KOPT-K1 (cell line): ENCODE results near the gene B3GAT3.
"Not testable (repeated sequence)": the region's sequence is repeated elsewhere in the genome, so short reads cannot be mapped to it uniquely, and the experiment has no call there.

ENCODE experiments used
- H3K27ac ChIP-seq: fragments of 200-600 bp; sonication (generic); 2 replicates; pipeline ENCODE4 v1.5.1; 2016; ENCODE audit warnings: antibody characterized with exemption, mild to moderate bottlenecking, low read depth, low read length; ENCODE audit not compliant: poor library complexity, severe bottlenecking
- H3K36me3 ChIP-seq: fragments of 200-600 bp; sonication (generic); 2 replicates; pipeline ENCODE4 v1.5.1; 2017; ENCODE audit warnings: antibody characterized with exemption, mild to moderate bottlenecking, low read length, moderate library complexity; ENCODE audit not compliant: insufficient read depth
- H3K9me3 ChIP-seq: fragments of 200-600 bp; sonication (generic); 2 replicates; pipeline ENCODE4 v1.5.1; 2017; ENCODE audit warnings: antibody characterized with exemption, low read length, mild to moderate bottlenecking; ENCODE audit not compliant: insufficient read depth, poor library complexity, severe bottlenecking

B3GAT3 gene

DNA sequence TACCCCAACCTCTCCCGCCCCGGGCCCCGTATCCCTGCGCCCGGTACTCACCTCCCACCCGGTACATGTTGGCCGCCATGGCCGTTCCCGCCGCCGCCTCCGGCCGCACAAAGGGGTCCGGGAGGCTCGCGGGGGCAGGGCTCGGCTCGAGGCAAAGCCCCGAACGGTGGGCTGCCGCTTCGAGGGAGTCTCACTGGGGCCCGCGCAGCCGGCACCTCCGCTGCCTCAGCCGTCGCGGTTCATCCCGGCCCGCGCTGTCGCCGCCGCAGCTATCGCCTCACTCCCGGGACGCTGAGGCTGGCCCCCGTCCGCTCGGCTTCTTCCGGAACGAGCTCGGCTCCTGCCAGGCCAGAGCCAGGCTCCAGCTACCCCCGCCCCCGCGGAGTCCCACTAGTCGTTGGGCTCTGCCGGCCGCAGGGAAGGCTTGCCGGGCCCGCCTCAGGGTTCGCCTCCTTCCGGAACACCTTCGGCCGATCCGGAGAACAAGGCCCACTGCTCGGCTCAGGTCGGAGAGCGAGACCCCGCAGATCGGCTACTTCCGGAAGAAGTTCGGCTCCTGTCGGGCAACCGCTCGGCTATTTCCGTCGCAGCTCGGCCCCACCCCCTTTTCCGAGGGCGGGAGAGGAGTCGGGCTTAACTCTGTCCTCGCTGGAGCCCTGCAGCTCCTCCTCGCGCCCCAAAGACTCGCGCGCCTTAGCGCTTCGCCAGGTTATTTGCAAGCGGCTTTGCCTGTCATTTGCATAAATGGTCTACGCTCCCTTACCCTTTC is 20.2 kb downstream of the B3GAT3 start, which contains the start of gene MTA2:
TSS of gene MTA2 (minus strand) at position 494 of the 769 bp plus-strand sequence. CDS start at position 79, 415 bp downstream.
- Histone ChIP-seq H3K27ac (peak within 1 kb of the TSS; percentile 95), H3K36me3 (peaks cover 50% of the 10 kb centered on the region), H3K9me3 (no peaks in the 10 kb centered on the region)

DNA sequence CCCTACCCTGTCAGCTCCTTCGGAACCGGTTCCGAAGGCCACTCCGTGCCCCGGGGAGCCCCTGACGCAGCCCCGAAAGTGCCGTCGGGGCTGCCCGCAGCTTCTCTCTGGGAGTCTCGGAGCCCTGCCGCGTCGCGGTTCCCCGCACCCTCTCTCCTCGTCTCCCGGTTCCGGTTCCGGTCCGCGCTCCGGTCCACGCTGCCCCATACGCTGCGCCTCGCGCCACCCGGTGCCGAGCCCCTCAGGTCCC is 20.7 kb downstream of the B3GAT3 start:
- H3K27ac ChIP-seq = peak overlapping the region; percentile 95
- peaks cover 50% of the 10 kb centered on the region for H3K36me3 ChIP-seq
- no peaks in the 10 kb centered on the region for H3K9me3 ChIP-seq

DNA sequence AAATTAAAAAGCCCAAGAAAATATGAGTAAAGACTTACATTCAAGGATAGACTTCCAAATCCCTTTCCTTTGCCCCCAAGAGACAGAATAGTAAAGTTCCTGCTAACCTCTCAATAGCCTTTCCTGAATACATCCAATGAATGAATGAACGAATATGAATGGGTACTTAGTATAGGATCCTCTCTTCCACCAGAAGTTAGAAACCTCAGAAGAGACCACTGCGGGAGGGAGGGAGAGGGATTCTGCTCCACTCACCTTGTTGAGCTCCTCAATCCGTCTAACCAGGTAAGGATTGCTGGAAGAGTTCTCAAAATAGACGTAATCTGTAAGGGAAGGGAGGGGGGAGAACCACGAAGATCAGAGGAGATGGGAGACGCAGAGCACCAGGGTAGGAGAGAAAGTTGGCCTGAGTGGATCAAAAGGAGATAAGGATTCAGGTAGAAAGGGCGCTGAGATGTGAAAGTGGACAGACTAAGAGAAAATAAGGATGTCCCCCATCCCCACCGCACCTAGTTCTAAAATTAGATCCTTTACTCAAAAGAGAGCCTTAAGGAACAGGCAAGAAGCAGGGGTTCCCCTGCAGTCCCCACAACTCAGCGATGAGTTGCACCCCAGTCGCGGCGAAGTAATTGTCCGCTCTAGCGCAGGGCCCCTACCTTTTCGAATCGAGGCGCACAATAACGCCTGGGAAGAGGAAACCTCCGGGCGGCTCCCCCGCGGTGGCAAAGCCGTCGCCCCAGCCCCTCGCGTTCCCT is 21.2 kb downstream of the B3GAT3 start:
- Histone ChIP-seq H3K36me3 (peaks cover 50% of the 10 kb centered on the region), H3K27ac (peak overlapping the region; percentile 95), H3K9me3 (no peaks in the 10 kb centered on the region)

DNA sequence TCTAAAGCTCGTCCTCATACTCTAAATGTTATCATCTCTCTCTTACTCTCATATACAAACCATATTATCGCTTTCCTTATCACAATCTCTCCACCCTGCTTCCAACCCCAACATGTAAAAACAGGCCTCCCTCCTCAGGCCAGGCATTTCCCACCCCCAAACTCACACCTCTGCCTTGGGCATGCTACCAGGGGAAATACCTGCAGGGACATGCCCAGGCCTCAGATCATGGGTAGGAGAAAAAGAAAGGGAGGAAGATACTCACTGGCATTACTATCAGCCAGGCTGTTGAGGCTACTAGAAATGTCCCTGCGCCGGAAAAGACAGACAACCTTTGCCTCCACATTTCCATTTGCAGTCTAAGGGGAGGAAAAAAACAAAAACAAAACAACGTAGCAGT is 21.9 kb downstream of the B3GAT3 start:
- peak overlapping the region; percentile 95 for H3K27ac ChIP-seq
- H3K36me3 ChIP-seq = peaks cover 50% of the 10 kb centered on the region

DNA sequence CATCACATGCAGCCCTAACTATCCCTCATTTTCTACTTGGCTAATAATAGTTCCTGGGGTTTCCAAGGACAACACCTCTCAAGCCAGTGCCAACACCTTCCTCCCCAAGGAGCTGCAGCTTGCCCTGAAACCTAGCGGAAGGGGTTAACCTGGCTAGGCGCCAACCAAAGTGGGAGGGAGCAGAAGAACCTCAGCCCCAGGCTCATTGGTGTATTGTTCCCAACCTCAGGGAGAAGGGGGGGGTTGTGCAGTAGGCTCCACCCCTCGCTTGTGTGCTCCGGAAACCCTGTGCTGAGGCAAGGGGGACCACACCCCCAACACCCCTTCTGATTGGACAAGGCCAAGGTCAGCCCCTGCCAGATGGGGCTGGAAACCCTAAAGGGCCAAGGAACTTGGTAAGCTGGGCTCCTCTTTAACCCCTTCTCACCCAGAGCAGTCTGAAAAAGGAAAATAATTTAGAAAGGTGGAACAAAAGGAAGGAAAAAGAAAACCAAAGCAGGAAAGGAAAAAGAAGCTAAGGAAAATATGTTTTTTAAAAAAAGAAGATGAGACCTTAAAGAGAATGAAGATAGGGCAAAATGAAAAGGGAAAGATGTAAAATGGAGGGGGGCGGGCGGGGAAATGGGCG is 22.6 kb downstream of the B3GAT3 start:
- Histone ChIP-seq H3K36me3 (peaks cover 55% of the 10 kb centered on the region), H3K27ac (peak overlapping the region; percentile 95)

More for the DNA sequence above, 21.9 kb downstream of the B3GAT3 start:
- H3K9me3 ChIP-seq = no peaks in the 10 kb centered on the region

DNA sequence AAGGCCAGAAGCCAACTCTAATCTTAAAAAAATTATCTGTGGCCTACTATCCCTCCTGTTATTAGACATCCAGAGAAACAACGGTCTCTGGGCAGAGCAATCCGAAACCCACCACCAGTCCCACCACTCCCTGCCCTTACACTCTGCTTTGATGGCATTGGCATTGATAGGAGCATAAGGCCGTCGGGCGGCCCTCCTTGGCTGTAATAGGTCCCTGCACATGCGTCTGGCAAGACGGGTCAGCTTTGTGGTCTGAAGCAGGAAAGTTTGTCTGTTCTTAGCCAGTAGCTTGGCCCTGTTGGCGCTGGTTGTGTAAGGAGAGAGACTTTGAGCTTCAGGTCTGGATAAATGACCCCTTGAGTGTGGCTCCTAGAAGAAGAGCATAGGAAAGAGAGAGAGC is 26.7 kb downstream of the B3GAT3 start:
- Histone ChIP-seq H3K27ac (no peak overlapping the region), H3K36me3 (peaks cover 66% of the 10 kb centered on the region), H3K9me3 (no peaks in the 10 kb centered on the region)

More for the DNA sequence above, 22.6 kb downstream of the B3GAT3 start:
- H3K9me3 ChIP-seq = no peaks in the 10 kb centered on the region

DNA sequence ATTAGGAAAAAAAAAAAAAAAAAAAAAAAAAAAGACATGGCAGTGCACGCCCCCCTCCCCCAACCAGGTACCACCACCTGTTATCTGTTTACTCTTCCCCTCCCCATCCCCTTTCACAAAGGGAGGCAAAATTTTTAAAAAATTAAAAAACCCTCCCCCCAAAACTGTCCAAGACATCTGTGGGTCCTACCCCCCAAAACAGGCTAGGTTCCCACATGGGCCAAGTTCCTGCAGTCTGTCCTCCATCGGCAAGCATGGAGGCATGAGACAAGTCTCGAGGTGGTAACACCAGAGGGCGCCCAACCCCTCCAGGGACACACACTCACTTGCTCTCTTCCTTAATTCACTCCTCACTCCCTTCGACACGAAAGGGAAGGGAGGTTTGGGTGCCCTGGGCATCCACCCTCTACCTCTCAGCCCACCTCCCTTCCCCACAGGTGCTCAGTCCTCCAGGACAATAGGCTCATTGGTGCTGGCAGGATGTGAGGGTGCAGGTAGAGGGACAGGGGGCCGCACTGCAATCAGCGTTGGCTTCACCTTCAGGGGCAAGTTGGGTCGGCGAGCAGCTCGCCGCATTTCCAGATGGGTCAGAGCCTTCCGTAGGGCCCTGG is 28.2 kb downstream of the B3GAT3 start:
- Histone ChIP-seq H3K9me3 (no peaks in the 10 kb centered on the region), H3K27ac (no peak overlapping the region), H3K36me3 (peaks cover 67% of the 10 kb centered on the region)

DNA sequence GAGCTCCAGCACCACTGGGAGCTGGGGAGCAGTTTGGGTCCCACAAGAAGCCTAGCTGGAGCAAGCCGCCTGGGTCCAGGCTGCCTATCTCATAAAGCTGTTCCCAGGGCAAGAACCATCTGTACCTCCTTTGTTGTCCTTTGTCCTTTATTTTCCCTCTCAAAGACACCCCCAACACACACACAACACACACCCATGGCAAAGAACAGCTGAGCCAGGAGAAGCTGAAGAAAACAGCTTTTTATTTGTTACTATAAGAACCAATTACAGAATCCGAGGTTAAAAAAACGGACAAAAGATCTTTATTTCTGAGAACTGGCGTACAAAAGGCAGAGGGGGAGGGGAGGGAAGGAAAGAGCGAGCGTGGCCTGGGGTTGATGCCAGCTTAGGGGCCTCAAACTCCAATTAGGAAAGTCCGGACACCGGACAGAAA is 28.8 kb downstream of the B3GAT3 start:
- Histone ChIP-seq H3K36me3 (peaks cover 66% of the 10 kb centered on the region), H3K27ac (peak overlapping the region; percentile 82), H3K9me3 (no peaks in the 10 kb centered on the region)

DNA sequence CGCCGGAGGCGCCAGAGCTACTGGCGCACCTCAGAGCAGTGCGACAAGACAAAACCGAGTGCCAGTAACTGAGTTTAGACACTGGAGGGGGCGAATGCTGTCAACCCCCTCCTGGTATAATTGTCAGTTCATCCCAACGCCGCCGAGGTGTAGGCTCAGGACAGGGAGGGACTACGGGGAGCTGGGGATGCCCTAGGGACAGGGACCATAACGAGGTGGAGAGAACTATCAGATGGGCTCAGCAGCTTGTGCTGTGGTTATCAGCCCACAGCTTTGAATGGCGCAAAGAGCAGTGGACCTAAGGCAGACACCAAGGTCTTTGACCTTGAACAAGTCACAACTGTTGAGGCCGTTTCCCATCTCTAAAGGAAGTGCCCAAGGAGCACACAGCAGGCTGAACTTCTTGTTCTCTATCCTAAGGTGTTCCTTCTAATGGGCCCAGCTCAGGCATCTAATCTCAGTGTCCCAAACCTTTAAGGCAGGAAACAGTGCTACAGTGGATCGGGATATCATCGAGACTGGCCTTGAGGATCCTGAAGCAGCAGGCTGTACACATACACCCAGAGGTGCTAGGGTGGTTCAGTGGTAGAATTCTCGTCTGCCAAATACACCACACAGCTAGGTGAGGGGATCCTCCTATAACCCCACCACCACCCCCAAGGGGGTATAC is 29.5 kb downstream of the B3GAT3 start:
- Histone ChIP-seq H3K27ac (peak overlapping the region; percentile 82), H3K9me3 (no peaks in the 10 kb centered on the region), H3K36me3 (peaks cover 66% of the 10 kb centered on the region)

DNA sequence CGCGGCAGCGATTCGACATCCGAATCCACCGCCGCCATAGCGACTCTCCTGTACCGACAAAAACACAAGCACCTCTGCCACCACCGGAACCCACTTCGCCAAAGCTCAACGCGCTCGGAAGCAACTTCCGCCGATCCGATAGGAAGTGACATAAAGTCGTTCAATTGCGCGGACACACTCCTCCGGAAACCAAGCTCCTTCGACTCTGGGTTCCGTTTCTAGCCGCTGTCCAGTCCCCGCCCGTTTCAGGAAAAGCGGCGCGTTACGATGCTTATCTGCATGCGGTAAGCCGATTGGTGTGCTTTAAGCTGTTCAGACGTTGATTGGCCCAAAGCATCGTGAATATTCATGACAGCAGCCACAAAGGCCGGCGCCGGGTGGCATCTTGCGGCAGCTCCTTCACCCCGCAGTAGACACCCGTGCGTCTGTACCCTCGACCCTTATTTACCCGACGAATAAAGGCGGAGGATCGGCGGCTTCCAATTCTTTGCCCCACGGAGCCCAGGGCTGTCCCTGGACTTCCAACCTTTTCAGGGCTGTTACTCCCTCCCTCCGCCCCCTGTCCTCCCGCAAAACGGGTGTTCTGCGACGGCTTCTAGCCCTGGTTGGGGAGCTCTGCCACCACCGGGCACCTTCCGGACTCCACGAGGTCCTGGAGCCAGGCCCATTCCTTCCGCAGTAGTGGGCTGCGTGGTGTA is 30.2 kb downstream of the B3GAT3 start, which contains the start of gene TUT1:
TSS of gene TUT1 (minus strand) at position 76 of the 698 bp plus-strand sequence. CDS start at position 38, 38 bp downstream.
- H3K9me3 ChIP-seq = no peaks in the 10 kb centered on the region
- peaks cover 66% of the 10 kb centered on the region for H3K36me3 ChIP-seq
- peak within 1 kb of the TSS; percentile 82 for H3K27ac ChIP-seq

DNA sequence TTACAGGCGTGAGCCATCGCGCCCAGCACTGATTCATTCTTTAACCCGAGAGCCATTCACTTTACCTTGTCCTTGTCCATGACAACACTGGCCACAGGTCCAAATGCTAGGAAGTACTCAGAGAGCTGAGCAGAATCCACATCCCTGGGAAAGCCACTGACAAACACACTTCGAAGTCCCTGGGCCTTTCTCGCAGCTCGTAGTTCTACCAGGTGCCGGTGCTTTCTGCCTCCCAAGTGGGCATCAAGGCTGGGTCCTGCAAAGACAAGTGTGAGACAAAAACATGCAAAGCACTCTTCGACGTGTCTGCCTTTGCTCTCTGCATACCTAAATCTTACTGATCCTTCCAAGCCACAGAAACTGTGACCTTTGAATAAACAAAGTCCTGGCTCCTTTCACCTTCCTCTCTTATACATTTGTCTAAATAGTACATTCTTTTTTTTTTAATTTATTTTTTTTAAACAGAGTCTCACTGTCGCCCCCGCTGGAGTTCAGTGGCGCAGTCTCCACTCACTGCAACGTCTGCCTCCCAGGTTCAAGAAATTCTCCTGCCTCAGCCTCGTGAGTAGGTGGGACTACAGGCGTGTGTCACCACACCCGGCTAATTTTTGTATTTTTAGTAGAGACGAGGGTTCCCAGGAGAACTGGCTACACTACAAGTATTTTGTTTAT is 32.7 kb downstream of the B3GAT3 start:
- no peaks in the 10 kb centered on the region for H3K9me3 ChIP-seq
- peaks cover 61% of the 10 kb centered on the region for H3K36me3 ChIP-seq
- no peak overlapping the region for H3K27ac ChIP-seq

DNA sequence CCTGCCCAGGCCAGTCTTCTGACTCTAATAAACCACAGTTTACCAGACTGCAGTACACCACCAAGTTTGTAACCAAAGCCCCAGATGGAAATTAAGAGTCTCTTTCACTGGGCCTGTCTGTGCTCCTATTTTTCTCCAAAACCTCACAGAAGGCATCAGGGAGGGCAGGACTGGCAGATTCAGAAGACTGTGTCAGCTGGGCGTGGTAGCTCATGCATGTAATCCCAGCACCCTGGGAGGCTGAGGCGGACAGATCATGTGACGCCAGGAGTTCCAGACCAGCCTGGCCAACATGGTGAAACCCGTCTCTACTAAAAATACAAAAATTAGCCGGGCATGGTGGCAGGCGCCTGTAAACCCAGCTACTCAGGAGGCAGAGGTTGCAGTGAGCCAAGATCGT is 36.4 kb downstream of the B3GAT3 start:
- H3K9me3 ChIP-seq, H3K27ac ChIP-seq: not testable (repeated sequence)
- H3K36me3 ChIP-seq = peaks cover 75% of the 10 kb centered on the region

DNA sequence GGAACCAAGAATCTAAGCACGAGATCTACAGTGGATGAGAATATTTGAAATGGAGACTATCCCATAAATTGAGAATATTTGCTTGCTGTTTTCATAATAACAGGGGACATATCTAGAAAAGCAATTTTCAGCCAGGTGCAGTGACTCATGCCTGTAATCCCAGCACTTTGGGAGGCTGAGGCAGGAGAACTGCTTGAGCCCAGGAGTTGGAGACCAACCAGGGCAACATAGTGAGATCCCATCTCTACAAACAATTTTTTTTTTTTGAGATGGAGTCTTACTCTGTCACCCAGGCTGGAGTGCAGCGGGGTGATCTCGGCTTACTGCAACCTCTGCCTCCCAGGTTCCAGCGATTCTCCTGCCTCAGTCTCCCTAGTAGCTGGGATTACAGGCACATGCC is 40.1 kb downstream of the B3GAT3 start:
- not testable (repeated sequence) for H3K27ac ChIP-seq, H3K9me3 ChIP-seq
- peaks cover 88% of the 10 kb centered on the region for H3K36me3 ChIP-seq
